Measurements from ENCODE around the gene ZFAND3. TPM values are rescaled to one million over a fixed set of nuclear protein-coding genes. Genes with fewer than 3 reads are reported as not detected.

Gene ZFAND3
- polyA plus RNA-seq, 1 donor from 2014 or later, result 19.7 TPM

- H3K27me3 ChIP-seq (ENCODE audit: insufficient read depth, low read depth, low read length), result no peaks in the 10 kb centered on the region
- no peak overlapping the region for H3K9ac ChIP-seq (ENCODE audit: low read length)
- H2AFZ ChIP-seq (ENCODE audit: low read depth, low read length), result no peak overlapping the region
- no peaks in the 10 kb centered on the region for H3F3A ChIP-seq (ENCODE audit: insufficient read depth, low read length, poor library complexity, severe bottlenecking)
- no peak overlapping the region for H3K4me3 ChIP-seq (ENCODE audit: low read length)
- H4K20me1 ChIP-seq (ENCODE audit: insufficient read depth), result peaks cover 3% of the 10 kb centered on the region
- no peaks in the 10 kb centered on the region for H3K36me3 ChIP-seq (ENCODE audit: insufficient read depth, low read length)
- no peak overlapping the region for H3K4me2 ChIP-seq (ENCODE audit: low read length)
- no peak overlapping the region for H3K27ac ChIP-seq (ENCODE audit: low read length)
- H3K79me2 ChIP-seq (replicated peaks; ENCODE audit: insufficient read depth, low read length), result peaks cover 92% of the 10 kb centered on the region
- H3K9me3 ChIP-seq (ENCODE audit: low read length), result no peaks in the 10 kb centered on the region
- H3K9me2 ChIP-seq (ENCODE audit: insufficient read depth, low read length), result no peaks in the 10 kb centered on the region
- TF ChIP-seq CTCF (IDR thresholded peaks at IDR 0.05; ENCODE audit: poor library complexity, severe bottlenecking) (no peak), SMC3 (conservative IDR thresholded peaks at IDR 0.05; ENCODE audit: poor library complexity) (no peak), EP300 (conservative IDR thresholded peaks at IDR 0.05; ENCODE audit: poor library complexity, severe bottlenecking) (no peak), TAF1 (IDR thresholded peaks at IDR 0.05; ENCODE audit: low read depth) (no peak), RAD21 (conservative IDR thresholded peaks at IDR 0.05) (no peak), REST (IDR thresholded peaks at IDR 0.05; ENCODE audit: borderline replicate concordance) (no peak), EZH2 (IDR thresholded peaks at IDR 0.05; ENCODE audit: borderline replicate concordance, insufficient read depth, low read length, poor library complexity, severe bottlenecking) (no peak), MXI1 (conservative IDR thresholded peaks at IDR 0.05; ENCODE audit: poor library complexity, severe bottlenecking) (no peak), POLR2AphosphoS5 (IDR thresholded peaks at IDR 0.05) (no peak)
Measured at GRCh38 chr6:37872373-37872745, 52.8 kb downstream of the ZFAND3 start.

DNA sequence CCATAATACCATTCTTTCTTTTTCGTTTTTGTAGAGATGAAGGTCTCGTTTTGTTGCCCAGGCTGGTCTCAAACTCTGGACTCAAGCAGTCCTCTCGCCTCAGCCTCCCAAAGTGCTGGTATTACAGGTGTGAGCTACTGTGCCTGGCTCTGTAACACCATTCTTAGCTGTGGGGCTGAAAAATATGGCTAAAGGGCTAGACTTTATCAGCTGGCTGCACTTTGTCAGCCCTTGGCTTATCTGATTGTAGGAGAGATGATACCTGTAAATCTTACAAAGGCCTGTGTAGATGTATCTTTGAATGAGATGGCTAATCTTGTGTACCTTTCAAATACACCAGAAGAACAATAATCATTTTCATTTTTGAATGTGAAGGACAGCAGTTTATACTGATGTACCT is 55.2 kb downstream of the ZFAND3 start:
- Histone ChIP-seq H3K9me3 (ENCODE audit: low read length) (no peaks in the 10 kb centered on the region), H3K4me3 (ENCODE audit: low read length) (no peak overlapping the region), H2AFZ (ENCODE audit: low read depth, low read length) (no peak overlapping the region), H3K9ac (ENCODE audit: low read length) (no peak overlapping the region), H3K4me2 (ENCODE audit: low read length) (no peak overlapping the region), H4K20me1 (ENCODE audit: insufficient read depth) (peaks cover 3% of the 10 kb centered on the region), H3F3A (ENCODE audit: insufficient read depth, low read length, poor library complexity, severe bottlenecking) (no peaks in the 10 kb centered on the region), H3K27me3 (ENCODE audit: insufficient read depth, low read depth, low read length) (no peaks in the 10 kb centered on the region), H3K9me2 (ENCODE audit: insufficient read depth, low read length) (no peaks in the 10 kb centered on the region), H3K27ac (ENCODE audit: low read length) (no peak overlapping the region), H3K79me2 (replicated peaks; ENCODE audit: insufficient read depth, low read length) (peaks cover 78% of the 10 kb centered on the region), H3K36me3 (ENCODE audit: insufficient read depth, low read length) (no peaks in the 10 kb centered on the region)
- TF ChIP-seq RAD21 (conservative IDR thresholded peaks at IDR 0.05) (no peak), MXI1 (conservative IDR thresholded peaks at IDR 0.05; ENCODE audit: poor library complexity, severe bottlenecking) (no peak), SMC3 (conservative IDR thresholded peaks at IDR 0.05; ENCODE audit: poor library complexity) (no peak), EP300 (conservative IDR thresholded peaks at IDR 0.05; ENCODE audit: poor library complexity, severe bottlenecking) (no peak), TAF1 (IDR thresholded peaks at IDR 0.05; ENCODE audit: low read depth) (no peak), EZH2 (IDR thresholded peaks at IDR 0.05; ENCODE audit: borderline replicate concordance, insufficient read depth, low read length, poor library complexity, severe bottlenecking) (no peak), CTCF (IDR thresholded peaks at IDR 0.05; ENCODE audit: poor library complexity, severe bottlenecking) (no peak)

Measured in neural cell (in vitro differentiated cells).